HAP-1 (cell line): Measurements from ENCODE around the gene HCAR2.
"Not testable (repeated sequence)": the region's sequence is repeated elsewhere in the genome, so short reads cannot be mapped to it uniquely, and the experiment has no call there.

Experiments used
- DNase-seq, 2 experiments: peaks; one replicate each; pipeline ENCODE4 v3.0.0-alpha.2; 2016 to 2020; ENCODE audit warnings: low spot score in 2 of 2
- H3K27me3 ChIP-seq: fragments of 250-450 bp; sonication (Bioruptor Pico); 2 replicates; pipeline ENCODE4 v1.5.1; 2020; ENCODE audit warnings: low read depth, mild to moderate bottlenecking, moderate library complexity
- H3K36me3 ChIP-seq: fragments of 250-450 bp; sonication (Bioruptor Pico); replicated peaks from 2 replicates; pipeline ENCODE4 v1.5.1; 2020; ENCODE audit warnings: mild to moderate bottlenecking
- H3K4me1 ChIP-seq: fragments of 250-450 bp; sonication (Bioruptor Pico); 2 replicates; pipeline ENCODE4 v1.5.1; 2020; ENCODE audit warnings: mild to moderate bottlenecking
- H3K4me3 ChIP-seq: fragments of 250-450 bp; sonication (Bioruptor Pico); 2 replicates; pipeline ENCODE4 v1.5.1; 2020; ENCODE audit warnings: mild to moderate bottlenecking, moderate library complexity
- H3K9me3 ChIP-seq: fragments of 250-450 bp; sonication (Bioruptor Pico); 2 replicates; pipeline ENCODE4 v1.5.1; 2020; ENCODE audit warnings: mild to moderate bottlenecking, moderate library complexity
- in situ Hi-C: fragments of 300-500 bp; cut with MboI; formaldehyde crosslinking; loops from 3 replicates; pipeline ENCODE4 v1.14.3; 2020; ENCODE audit warnings: low sequenced_read_pairs, inconsistent platforms, mixed read lengths

HCAR2 gene

DNA sequence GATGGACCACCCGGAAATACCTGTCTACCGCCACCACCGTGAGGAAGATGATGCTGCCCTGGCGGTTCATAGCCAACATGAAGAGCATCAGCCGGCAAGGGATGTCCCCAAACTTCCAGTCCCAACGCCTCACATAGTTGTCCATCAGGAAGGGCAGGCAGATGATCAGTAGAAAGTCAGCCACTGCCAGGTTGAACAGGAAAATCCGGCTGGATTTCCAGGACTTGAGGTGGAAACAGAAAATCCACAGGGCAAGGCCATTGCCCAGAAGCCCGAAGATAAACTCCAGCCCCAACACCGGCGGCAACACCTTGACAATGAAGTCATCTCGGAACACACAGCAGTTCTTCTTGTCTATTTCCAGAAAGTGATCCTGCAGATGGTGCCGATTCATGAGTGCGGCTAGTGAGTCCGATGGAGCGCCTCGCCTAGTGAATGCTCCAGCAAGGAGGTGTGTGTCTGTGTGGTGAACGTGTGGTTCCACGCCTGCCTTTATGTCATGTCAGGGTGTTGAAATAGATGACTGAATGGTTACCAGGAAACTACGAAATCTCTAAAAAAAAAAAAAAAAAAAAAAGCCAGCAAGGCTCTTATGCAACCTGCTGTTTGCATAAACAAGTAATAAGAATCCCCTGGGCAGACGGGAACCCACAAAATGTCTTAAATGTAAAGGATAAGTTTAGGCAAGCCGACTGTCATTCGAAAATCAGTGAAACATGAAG, at the start of gene HCAR2:
Gene HCAR2 (minus strand): TSS at position 468 of the 722 bp plus-strand sequence. CDS start 74 bp downstream, at position 394.
- H3K4me1 ChIP-seq, in situ Hi-C loops, H3K4me3 ChIP-seq, DNase-seq, H3K9me3 ChIP-seq, H3K36me3 ChIP-seq, H3K27me3 ChIP-seq: not testable (repeated sequence)

DNA sequence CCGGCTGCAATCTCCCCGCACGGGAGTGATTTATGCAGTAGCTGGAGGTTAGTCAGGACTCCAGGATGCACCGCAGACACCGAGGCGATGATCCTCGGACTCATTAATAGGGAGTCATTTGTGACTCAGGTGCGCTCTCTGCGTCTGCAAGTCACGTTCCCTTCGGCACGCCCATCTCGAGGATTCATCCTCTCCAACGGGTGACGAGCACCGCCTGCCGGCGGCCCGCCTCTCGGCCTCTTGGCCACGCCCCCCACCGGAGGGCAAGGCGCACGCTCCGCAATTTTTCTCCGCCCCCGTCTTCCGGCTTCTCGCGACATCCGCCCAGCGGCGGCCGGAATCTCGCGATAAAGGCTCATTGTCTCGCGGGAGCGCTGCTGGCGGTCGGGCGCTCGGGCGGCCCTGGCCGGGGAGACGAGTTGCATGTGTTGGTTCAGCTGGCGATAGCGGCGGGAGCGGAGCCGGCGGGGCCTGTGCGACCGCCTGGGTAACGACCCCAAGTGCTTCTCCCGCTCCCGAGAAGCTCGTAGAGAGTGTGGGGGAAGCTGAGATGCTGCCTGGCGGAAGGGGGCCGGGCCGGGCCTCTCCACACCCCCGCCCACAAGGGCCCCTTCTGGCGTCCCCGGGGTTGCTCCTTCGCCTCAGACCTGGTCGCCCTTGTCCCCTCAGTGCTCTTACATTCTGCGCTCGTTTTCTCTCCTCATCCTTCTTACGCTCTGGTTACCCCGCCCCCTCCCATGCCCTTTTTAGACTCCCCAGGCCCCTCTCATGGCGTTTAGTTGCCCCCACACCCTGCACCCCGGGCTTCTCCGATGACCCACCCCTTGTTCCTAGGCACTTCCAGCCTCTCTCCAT, 49.5 kb upstream of the HCAR2 start, which contains the start of gene DENR:
Gene DENR (plus strand): TSS at position 361 of the 855 bp plus-strand sequence. CDS start 878 bp downstream, outside the sequence.
- in situ Hi-C loops: loop anchor here (25.0 kb wide), 1 partner anchor 240 kb away; the partner anchor contains the start of gene ZCCHC8
- H3K36me3 ChIP-seq: peaks cover 40% of the 10 kb centered on the region
- peaks cover 41% of the 10 kb centered on the region for H3K4me1 ChIP-seq
- no peaks in the 10 kb centered on the region for H3K27me3 ChIP-seq
- H3K9me3 ChIP-seq: no peaks in the 10 kb centered on the region
- peak within 1 kb of the TSS; percentile 97 for H3K4me3 ChIP-seq
- peak; percentile 96 to 99 for DNase-seq

DNA sequence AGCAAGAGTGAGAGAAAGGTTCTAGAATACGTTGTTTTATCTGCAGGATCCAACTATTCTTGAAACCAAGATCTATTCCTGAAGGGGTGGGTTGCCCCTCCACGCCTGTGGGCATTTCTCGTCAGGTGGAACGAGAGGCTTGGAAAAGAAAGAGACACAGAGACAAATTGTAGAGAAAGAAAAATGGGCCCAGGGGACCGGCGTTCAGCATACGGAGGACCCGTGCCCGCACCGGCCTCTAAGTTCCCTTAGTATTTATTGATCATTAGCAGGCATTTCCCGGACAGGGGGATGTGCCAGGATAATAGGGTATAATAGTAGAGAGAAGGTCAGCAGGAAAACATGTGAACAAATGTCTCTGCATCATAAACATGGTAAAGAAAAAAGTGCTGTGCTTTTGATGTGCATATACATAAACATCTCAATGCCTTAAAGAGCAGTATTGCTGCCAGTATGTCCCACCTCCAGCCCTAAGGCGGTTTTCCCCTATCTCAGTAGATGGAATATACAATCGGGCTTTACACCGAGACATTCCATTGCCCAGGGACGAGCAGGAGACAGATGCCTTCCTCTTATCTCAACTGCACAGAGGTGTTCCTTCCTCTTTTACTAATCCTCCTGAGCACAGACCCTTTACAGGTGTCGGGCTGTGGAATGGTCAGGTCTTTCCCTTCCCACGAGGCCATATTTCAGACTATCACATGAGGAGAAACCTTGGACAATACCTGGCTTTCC, 47.8 kb upstream of the HCAR2 start:
- DNase-seq: peak; percentile 44 to 70
- in situ Hi-C loops: loop anchor here (25.0 kb wide), 1 partner anchor 239 kb away; the partner anchor contains the start of gene ZCCHC8
- H3K4me3 ChIP-seq: peak overlapping the region; percentile 4; the same call in 1 of the 2 replicates
- H3K4me1 ChIP-seq: peaks cover 41% of the 10 kb centered on the region
- not testable (repeated sequence) for H3K9me3 ChIP-seq, H3K27me3 ChIP-seq
- peaks cover 22% of the 10 kb centered on the region for H3K36me3 ChIP-seq

DNA sequence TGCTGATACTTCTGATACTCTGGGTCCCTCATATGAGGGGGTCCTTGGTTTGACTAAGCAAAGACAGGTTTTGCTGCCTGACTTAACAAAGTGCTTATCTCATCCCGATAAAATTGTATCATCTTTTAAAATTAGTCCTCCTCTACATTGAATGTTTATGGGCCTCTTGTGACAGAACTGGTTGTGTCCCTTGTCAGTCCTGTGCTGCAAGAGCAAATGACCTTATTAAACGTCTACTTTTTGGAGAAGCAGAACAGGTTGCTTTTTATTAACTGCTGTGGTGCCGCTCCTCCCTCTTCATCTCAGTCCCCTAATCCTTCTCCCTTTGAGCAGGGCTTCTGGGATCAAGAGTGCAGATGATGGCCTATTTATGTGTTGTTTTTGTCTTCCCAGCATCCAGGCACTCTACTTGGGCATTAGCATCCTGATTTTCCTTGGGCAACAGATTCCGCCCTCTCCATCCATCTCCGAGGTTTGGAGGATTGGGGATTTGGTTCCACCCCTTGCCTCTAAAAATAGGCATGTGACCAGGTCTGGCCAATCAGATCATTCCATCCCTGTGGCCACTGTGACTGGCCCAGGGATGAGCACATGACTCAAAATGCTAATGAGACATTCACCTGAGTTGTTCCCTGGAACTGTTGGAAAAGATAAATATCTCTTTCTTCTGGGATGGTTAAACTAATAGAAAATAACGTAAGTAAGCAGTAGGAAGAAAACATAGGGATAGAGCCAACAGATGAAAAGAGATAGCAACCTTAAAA, 46.6 kb upstream of the HCAR2 start:
- in situ Hi-C loops: loop anchor here (25.0 kb wide), 1 partner anchor 237 kb away; the partner anchor contains the start of gene ZCCHC8
- DNase-seq: peak; percentile 52 to 83
- Histone ChIP-seq H3K4me3 (no peak overlapping the region), H3K9me3 (no peaks in the 10 kb centered on the region), H3K36me3 (peaks cover 10% of the 10 kb centered on the region), H3K27me3 (no peaks in the 10 kb centered on the region), H3K4me1 (peaks cover 41% of the 10 kb centered on the region)

DNA sequence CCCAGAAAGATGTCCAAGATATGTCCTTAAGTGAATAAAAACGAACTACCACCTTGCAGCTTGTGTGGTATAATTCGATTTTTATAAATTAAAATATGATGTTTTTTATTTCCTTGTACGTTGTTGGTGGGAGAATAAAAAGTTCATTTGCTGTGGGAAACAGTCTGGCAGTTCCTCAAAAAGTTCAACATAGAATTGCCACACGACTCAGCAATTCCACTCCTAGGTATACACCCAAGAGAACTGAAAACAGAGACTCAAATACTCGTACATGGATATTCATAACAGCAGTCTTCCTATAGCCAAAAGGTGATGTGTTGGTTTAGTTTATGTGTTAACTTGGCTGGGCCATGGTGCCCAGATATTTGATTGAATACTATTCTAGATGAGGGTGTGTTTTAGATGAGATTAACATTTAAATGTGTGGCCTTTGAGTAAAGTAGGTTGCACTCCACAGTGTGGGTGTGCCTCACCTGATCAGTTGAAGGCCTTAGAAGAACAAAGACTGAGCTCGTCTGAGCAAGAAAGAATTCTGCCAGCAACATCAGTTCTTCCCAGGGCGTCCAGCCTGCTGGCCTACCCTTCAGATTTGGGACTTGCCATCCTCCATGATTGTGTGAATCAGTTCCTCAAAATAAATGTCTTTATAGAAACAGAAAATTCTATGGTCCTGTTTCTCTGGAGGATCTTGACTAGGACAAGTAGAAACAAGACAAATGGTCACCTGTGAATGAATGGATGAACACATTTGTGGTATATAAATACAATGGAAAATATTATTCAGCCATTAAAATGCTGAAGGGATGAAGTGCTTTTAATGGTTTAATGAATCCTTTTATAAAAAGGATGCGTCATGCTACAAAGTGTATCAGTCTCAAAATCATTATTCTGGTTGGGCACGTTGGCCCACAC, 44.3 kb upstream of the HCAR2 start:
- DNase-seq: no peak
- in situ Hi-C loops: no loop called here
- H3K36me3 ChIP-seq: no peaks in the 10 kb centered on the region
- H3K4me1 ChIP-seq: peaks cover 33% of the 10 kb centered on the region
- H3K27me3 ChIP-seq: no peaks in the 10 kb centered on the region
- no peaks in the 10 kb centered on the region for H3K9me3 ChIP-seq
- no peak overlapping the region for H3K4me3 ChIP-seq

DNA sequence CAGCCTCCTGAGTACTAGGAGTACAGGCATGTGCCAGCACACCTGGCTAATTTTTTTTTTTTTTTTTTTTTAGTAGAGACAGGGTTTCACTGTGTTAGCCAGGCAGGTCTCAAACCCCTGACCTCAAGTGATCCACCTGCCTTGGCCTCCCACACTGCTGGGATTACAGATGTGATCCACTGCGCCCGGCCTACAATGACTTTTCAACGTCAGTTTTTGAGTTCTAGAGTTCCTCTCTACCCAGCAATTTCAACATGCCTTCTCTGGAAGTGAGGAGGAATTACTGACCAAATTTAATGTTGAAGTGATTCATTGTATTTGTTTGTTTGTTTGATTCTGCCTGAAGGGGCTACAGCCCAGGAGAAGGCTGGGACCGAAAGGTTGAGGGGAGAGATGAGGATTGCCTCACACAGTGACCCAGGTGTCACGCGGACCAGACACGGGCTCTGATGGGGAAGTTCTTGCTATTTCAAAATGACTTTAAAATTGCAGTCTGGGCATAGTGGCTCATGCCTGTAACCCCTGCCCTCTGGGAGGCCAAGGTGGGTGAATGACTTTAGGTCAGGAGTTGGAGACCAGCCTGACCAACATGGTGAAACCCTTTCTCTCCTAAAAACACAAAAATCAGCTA, 40.9 kb upstream of the HCAR2 start:
- DNase-seq: no peak
- no peaks in the 10 kb centered on the region for H3K36me3 ChIP-seq
- no peak overlapping the region for H3K4me3 ChIP-seq
- no peaks in the 10 kb centered on the region for H3K27me3 ChIP-seq
- H3K4me1 ChIP-seq: peaks cover 7% of the 10 kb centered on the region
- in situ Hi-C loops: no loop called here
- H3K9me3 ChIP-seq: no peaks in the 10 kb centered on the region

DNA sequence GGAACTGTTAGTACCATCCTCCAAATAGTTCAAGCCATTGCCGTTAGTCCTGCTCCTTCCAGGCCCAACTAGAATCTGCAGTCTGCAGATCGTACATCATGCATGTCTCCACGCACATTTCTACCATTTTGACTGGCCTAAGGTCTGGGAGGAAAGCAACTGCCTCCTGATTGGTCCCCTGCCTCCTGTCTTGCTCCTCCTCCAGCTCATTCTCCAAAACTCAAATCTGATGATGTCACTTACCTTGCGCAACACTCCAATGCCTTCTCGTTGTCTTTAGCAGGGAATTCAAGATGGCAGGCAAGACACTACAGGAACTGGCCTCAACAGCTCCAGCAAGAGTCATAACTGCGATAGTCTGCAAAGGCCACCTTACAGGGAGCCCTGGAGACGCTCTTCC, 37.2 kb upstream of the HCAR2 start:
- DNase-seq: no peak
- in situ Hi-C loops: no loop called here
- Histone ChIP-seq H3K36me3 (no peaks in the 10 kb centered on the region), H3K9me3 (no peaks in the 10 kb centered on the region), H3K4me3 (no peak overlapping the region), H3K4me1 (peaks cover 6% of the 10 kb centered on the region), H3K27me3 (no peaks in the 10 kb centered on the region)

DNA sequence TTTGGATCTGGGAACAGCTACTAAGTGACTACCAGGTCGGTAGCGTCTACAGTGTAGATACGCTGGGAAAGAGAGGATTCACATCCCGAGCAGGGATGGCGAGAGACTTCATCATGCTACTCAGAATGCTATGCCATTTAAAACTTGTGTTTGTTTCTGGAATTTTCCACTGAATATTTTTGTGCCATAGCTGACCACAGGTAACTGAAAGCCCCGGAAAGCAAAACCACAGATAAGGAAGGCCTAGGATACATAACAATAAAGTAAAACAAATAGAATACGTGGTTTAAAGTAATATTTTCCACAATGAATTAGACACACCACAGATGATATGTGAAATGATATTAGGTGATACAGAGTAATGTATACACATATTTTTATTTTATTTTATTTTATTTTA, 35.4 kb upstream of the HCAR2 start:
- in situ Hi-C loops: no loop called here
- no peaks in the 10 kb centered on the region for H3K27me3 ChIP-seq
- no peak for DNase-seq
- peaks cover 9% of the 10 kb centered on the region for H3K4me1 ChIP-seq
- no peak overlapping the region for H3K4me3 ChIP-seq
- H3K36me3 ChIP-seq: no peaks in the 10 kb centered on the region
- H3K9me3 ChIP-seq: no peaks in the 10 kb centered on the region

DNA sequence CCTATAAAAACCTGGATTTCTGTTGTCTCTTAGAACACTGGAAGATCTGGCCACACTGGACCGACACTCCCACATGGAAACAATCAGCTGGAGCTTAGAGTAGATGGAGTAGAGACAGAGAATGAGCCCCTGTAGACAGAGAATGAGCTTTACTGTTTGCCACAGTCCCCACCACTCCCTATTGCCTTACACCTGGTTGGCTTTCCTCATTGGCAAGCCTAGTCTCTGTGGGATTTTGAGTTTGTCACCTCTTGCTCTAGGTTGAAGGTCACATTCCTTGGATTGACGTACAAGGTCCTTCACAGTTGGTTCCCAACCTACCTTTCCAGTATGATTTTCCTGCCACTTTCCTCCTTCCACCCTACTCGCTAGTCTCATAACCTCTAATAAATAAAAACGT, 29.5 kb upstream of the HCAR2 start:
- H3K4me3 ChIP-seq: no peak overlapping the region
- in situ Hi-C loops: no loop called here
- H3K27me3 ChIP-seq: no peaks in the 10 kb centered on the region
- DNase-seq: no peak
- no peaks in the 10 kb centered on the region for H3K36me3 ChIP-seq
- no peaks in the 10 kb centered on the region for H3K9me3 ChIP-seq
- peaks cover 9% of the 10 kb centered on the region for H3K4me1 ChIP-seq

DNA sequence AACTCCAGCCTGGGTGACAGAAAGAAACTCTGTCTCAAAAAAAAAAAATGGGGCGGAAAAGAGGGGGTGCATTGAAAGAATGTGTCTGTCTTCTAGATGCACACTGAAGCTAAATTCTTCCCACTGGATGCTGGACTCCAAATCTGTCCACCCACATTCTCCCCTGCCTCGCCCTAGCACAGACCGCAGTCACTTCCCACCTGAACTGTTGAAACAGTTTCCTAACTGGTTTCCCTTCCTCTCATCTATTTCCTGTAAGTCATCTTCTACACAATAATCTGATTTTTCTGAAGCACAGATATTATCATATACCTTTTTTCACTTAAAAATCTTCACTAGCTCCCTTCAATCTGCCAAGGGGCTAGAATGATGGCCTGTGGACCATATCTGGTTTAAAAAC, 29.0 kb upstream of the HCAR2 start:
- in situ Hi-C loops: no loop called here
- no peak for DNase-seq
- H3K27me3 ChIP-seq: no peaks in the 10 kb centered on the region
- H3K9me3 ChIP-seq: no peaks in the 10 kb centered on the region
- peaks cover 9% of the 10 kb centered on the region for H3K4me1 ChIP-seq
- H3K4me3 ChIP-seq: no peak overlapping the region
- no peaks in the 10 kb centered on the region for H3K36me3 ChIP-seq

DNA sequence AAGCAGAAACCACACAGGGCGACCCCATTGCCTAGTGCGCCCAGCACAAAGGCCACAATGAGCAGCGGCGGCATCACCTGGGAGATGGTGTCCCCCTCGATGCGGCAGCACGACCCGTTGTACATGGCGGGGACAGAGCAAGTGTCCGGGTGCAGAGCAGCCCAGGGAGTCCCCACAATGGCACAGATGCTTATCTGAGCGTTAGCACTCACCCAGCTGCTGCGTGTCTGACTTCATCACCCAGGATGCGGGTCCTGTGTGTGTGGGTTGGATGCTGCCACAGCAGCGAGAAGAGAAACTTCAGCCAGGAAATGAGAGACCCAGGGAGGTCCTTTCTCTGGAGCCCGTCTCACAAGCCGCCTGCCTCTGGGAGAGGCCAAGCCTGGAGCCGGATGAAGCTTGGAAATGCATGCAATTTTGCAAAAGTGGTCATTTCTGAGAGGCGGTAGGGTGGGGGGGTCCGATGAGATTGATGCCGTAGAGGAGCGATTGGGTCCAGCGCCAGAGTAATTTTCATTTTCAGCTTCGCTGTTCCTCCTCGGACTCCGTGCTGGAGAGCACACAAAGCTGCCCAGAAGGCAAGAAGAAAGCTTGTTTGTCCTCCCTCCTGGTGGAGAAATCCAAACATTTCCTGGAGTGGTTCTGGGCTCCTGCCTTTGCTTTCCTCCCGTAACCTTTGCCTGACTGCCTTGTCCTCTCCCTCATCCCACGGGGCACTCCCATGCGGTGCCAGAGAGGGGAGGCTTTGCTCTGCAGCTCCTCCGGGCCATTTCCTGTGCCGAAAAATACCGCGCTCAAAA, 27.3 kb upstream of the HCAR2 start, which contains the start of gene HCAR1:
Gene HCAR1 (minus strand): TSS at position 630 of the 800 bp plus-strand sequence. CDS start 505 bp downstream, at position 125.
- Histone ChIP-seq H3K9me3 (no peaks in the 10 kb centered on the region), H3K4me1 (peaks cover 10% of the 10 kb centered on the region), H3K27me3 (no peaks in the 10 kb centered on the region), H3K36me3 (no peaks in the 10 kb centered on the region), H3K4me3 (no peak within 1 kb of the TSS)
- in situ Hi-C loops: no loop called here
- DNase-seq: no peak
